ENCODE measurements around the gene CAMTA1.
A peak's percentile ranks its signal among the peaks of the same experiment; 100 is the strongest.

The CAMTA1 gene

GRCh38 chr1:7388488-7389185 is 603.4 kb downstream of the CAMTA1 start:
- Histone ChIP-seq H3K9ac (ENCODE audit: low read depth, low read length) (no peak overlapping the region), H3K4me1 (ENCODE audit: control insufficient read depth, insufficient read depth, low read length) (no peaks in the 10 kb centered on the region), H3K27ac (ENCODE audit: low read depth, low read length) (no peak overlapping the region), H3K9me3 (ENCODE audit: control insufficient read depth, insufficient read depth, low read length) (no peaks in the 10 kb centered on the region), H3K4me3 (ENCODE audit: low read depth, low read length) (no peak overlapping the region), H3K36me3 (ENCODE audit: control insufficient read depth, insufficient read depth, low read length) (no peaks in the 10 kb centered on the region), H3K27me3 (ENCODE audit: control insufficient read depth, insufficient read depth, low read length) (no peaks in the 10 kb centered on the region)

GRCh38 chr1:7389201-7389905 is 604.1 kb downstream of the CAMTA1 start:
- Histone ChIP-seq H3K9ac (ENCODE audit: low read depth, low read length) (no peak overlapping the region), H3K36me3 (ENCODE audit: control insufficient read depth, insufficient read depth, low read length) (no peaks in the 10 kb centered on the region), H3K27me3 (ENCODE audit: control insufficient read depth, insufficient read depth, low read length) (no peaks in the 10 kb centered on the region), H3K4me3 (ENCODE audit: low read depth, low read length) (no peak overlapping the region), H3K4me1 (ENCODE audit: control insufficient read depth, insufficient read depth, low read length) (no peaks in the 10 kb centered on the region), H3K9me3 (ENCODE audit: control insufficient read depth, insufficient read depth, low read length) (no peaks in the 10 kb centered on the region), H3K27ac (ENCODE audit: low read depth, low read length) (no peak overlapping the region)

GRCh38 chr1:7389906-7390603 is 604.8 kb downstream of the CAMTA1 start:
- Histone ChIP-seq H3K27ac (ENCODE audit: low read depth, low read length) (no peak overlapping the region), H3K27me3 (ENCODE audit: control insufficient read depth, insufficient read depth, low read length) (no peaks in the 10 kb centered on the region), H3K9me3 (ENCODE audit: control insufficient read depth, insufficient read depth, low read length) (no peaks in the 10 kb centered on the region), H3K4me1 (ENCODE audit: control insufficient read depth, insufficient read depth, low read length) (no peaks in the 10 kb centered on the region), H3K4me3 (ENCODE audit: low read depth, low read length) (no peak overlapping the region), H3K9ac (ENCODE audit: low read depth, low read length) (no peak overlapping the region), H3K36me3 (ENCODE audit: control insufficient read depth, insufficient read depth, low read length) (no peaks in the 10 kb centered on the region)

GRCh38 chr1:7390604-7391000 is 605.3 kb downstream of the CAMTA1 start:
- Histone ChIP-seq H3K9ac (ENCODE audit: low read depth, low read length) (no peak overlapping the region), H3K27ac (ENCODE audit: low read depth, low read length) (no peak overlapping the region), H3K36me3 (ENCODE audit: control insufficient read depth, insufficient read depth, low read length) (no peaks in the 10 kb centered on the region), H3K9me3 (ENCODE audit: control insufficient read depth, insufficient read depth, low read length) (peaks cover 5% of the 10 kb centered on the region; the same call in 1 of the 2 replicates), H3K4me1 (ENCODE audit: control insufficient read depth, insufficient read depth, low read length) (no peaks in the 10 kb centered on the region), H3K27me3 (ENCODE audit: control insufficient read depth, insufficient read depth, low read length) (no peaks in the 10 kb centered on the region), H3K4me3 (ENCODE audit: low read depth, low read length) (no peak overlapping the region)

- H3K9ac ChIP-seq (ENCODE audit: low read depth, low read length) = no peak overlapping the region
- no peak overlapping the region for H3K4me3 ChIP-seq (ENCODE audit: low read depth, low read length)
- H3K36me3 ChIP-seq (ENCODE audit: control insufficient read depth, insufficient read depth, low read length) = no peaks in the 10 kb centered on the region
- no peaks in the 10 kb centered on the region for H3K27me3 ChIP-seq (ENCODE audit: control insufficient read depth, insufficient read depth, low read length)
- no peaks in the 10 kb centered on the region for H3K4me1 ChIP-seq (ENCODE audit: control insufficient read depth, insufficient read depth, low read length)
- H3K27ac ChIP-seq (ENCODE audit: low read depth, low read length) = no peak overlapping the region
- H3K9me3 ChIP-seq (ENCODE audit: control insufficient read depth, insufficient read depth, low read length) = peaks cover 5% of the 10 kb centered on the region; the same call in 1 of the 2 replicates
These were observed 607.9 kb downstream of the CAMTA1 start for GRCh38 chr1:7393136-7393535.

GRCh38 chr1:7395251-7395650 is 610.0 kb downstream of the CAMTA1 start:
- Histone ChIP-seq H3K4me1 (ENCODE audit: control insufficient read depth, insufficient read depth, low read length) (peaks cover 7% of the 10 kb centered on the region; the same call in 1 of the 2 replicates), H3K9ac (ENCODE audit: low read depth, low read length) (no peak overlapping the region), H3K27me3 (ENCODE audit: control insufficient read depth, insufficient read depth, low read length) (no peaks in the 10 kb centered on the region), H3K9me3 (ENCODE audit: control insufficient read depth, insufficient read depth, low read length) (peaks cover 11% of the 10 kb centered on the region; the same call in 1 of the 2 replicates), H3K4me3 (ENCODE audit: low read depth, low read length) (no peak overlapping the region), H3K36me3 (ENCODE audit: control insufficient read depth, insufficient read depth, low read length) (no peaks in the 10 kb centered on the region), H3K27ac (ENCODE audit: low read depth, low read length) (no peak overlapping the region)

- no peak overlapping the region for H3K9ac ChIP-seq (ENCODE audit: low read depth, low read length)
- H3K9me3 ChIP-seq (ENCODE audit: control insufficient read depth, insufficient read depth, low read length) = peaks cover 13% of the 10 kb centered on the region; the same call in 1 of the 2 replicates
- peaks cover 16% of the 10 kb centered on the region for H3K4me1 ChIP-seq (ENCODE audit: control insufficient read depth, insufficient read depth, low read length)
- no peaks in the 10 kb centered on the region for H3K36me3 ChIP-seq (ENCODE audit: control insufficient read depth, insufficient read depth, low read length)
- no peaks in the 10 kb centered on the region for H3K27me3 ChIP-seq (ENCODE audit: control insufficient read depth, insufficient read depth, low read length)
- H3K27ac ChIP-seq (ENCODE audit: low read depth, low read length) = peak overlapping the region; percentile 79
- H3K4me3 ChIP-seq (ENCODE audit: low read depth, low read length) = peak overlapping the region; percentile 4; the same call in 1 of the 2 replicates
These were observed 613.7 kb downstream of the CAMTA1 start for GRCh38 chr1:7398982-7399381.

GRCh38 chr1:7399514-7400125 is 614.4 kb downstream of the CAMTA1 start:
- no peak overlapping the region for H3K4me3 ChIP-seq (ENCODE audit: low read depth, low read length)
- peak overlapping the region; percentile 79 for H3K27ac ChIP-seq (ENCODE audit: low read depth, low read length)
- peaks cover 16% of the 10 kb centered on the region for H3K4me1 ChIP-seq (ENCODE audit: control insufficient read depth, insufficient read depth, low read length)
- no peaks in the 10 kb centered on the region for H3K36me3 ChIP-seq (ENCODE audit: control insufficient read depth, insufficient read depth, low read length)
- peaks cover 13% of the 10 kb centered on the region; the same call in 1 of the 2 replicates for H3K9me3 ChIP-seq (ENCODE audit: control insufficient read depth, insufficient read depth, low read length)
- H3K27me3 ChIP-seq (ENCODE audit: control insufficient read depth, insufficient read depth, low read length) = no peaks in the 10 kb centered on the region
- no peak overlapping the region for H3K9ac ChIP-seq (ENCODE audit: low read depth, low read length)

GRCh38 chr1:7400566-7400965 is 615.3 kb downstream of the CAMTA1 start:
- H3K27me3 ChIP-seq (ENCODE audit: control insufficient read depth, insufficient read depth, low read length) = no peaks in the 10 kb centered on the region

GRCh38 chr1:7401814-7402547 is 616.7 kb downstream of the CAMTA1 start:
- Histone ChIP-seq H3K36me3 (ENCODE audit: control insufficient read depth, insufficient read depth, low read length) (no peaks in the 10 kb centered on the region), H3K4me3 (ENCODE audit: low read depth, low read length) (no peak overlapping the region), H3K27me3 (ENCODE audit: control insufficient read depth, insufficient read depth, low read length) (no peaks in the 10 kb centered on the region), H3K9ac (ENCODE audit: low read depth, low read length) (no peak overlapping the region), H3K4me1 (ENCODE audit: control insufficient read depth, insufficient read depth, low read length) (peaks cover 21% of the 10 kb centered on the region), H3K9me3 (ENCODE audit: control insufficient read depth, insufficient read depth, low read length) (peaks cover 8% of the 10 kb centered on the region; the same call in 1 of the 2 replicates), H3K27ac (ENCODE audit: low read depth, low read length) (peak overlapping the region; percentile 92)

More at GRCh38 chr1:7400566-7400965, 615.3 kb downstream of the CAMTA1 start:
- Histone ChIP-seq H3K27ac (ENCODE audit: low read depth, low read length) (no peak overlapping the region), H3K9me3 (ENCODE audit: control insufficient read depth, insufficient read depth, low read length) (peaks cover 8% of the 10 kb centered on the region; the same call in 1 of the 2 replicates), H3K9ac (ENCODE audit: low read depth, low read length) (no peak overlapping the region), H3K4me1 (ENCODE audit: control insufficient read depth, insufficient read depth, low read length) (peaks cover 16% of the 10 kb centered on the region), H3K36me3 (ENCODE audit: control insufficient read depth, insufficient read depth, low read length) (no peaks in the 10 kb centered on the region), H3K4me3 (ENCODE audit: low read depth, low read length) (no peak overlapping the region)

Measured in HUES48 (cell line).